ENCODE measurements around the gene ADCY5. TPM values are rescaled to one million over a fixed set of nuclear protein-coding genes. Genes with fewer than 3 reads are reported as not detected.

ADCY5 gene
- total RNA-seq, 1 donor from 2014 or later, result 29.8 TPM

DNA sequence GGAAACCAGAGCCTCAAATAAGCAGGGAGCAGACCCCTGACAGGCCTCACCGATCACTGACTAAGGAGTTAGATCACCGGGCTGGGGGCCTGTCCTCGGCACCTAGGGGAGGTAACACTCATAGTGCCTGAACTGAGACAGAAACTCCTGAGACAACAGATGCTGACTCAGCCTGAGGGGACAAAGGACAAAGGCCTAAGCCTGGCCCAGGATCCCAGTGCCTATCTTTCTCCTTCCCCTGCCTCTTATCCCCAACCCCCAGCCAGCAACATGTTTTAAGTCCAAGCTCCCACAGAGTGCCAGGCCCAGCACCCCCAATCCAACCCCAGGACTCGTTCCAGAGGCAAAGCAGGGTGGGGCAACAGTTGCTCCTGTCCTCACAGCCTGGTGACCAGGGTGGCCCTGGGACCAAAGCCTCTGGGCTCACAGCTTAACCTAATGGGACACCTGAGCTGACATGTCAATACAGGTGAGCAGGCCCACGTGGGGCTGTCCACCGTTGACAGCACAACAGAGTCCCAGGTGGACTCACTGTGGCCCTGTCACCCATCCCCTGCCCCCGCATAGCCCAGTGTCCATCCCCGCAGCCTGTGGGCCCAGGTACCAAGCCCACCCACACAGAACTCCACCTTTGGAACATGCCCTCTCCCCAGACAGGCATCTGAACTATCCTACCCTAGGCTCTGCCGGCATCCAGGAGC, 37.4 kb downstream of the ADCY5 start:
- no peak for FAIRE-seq
- no peak for DNase-seq (ENCODE audit: low spot score in 2 of 2)

DNA sequence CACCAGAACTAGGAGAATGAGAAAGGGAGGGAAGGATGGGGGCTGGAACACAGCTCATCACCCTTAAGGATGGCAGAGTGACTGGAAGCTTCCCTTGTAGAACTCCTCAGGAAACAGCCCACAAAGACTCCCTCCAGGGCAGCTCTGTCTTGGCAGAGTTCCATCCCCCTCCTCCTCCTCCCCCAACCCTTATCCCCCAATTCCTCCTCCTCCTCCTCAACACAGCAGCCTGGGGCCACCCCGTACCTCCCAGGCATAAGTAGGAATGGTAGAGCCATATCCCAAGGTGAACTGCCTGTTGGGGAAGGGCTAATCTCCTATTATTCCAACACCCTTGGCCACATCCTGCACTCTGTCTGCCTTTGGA, 38.8 kb downstream of the ADCY5 start:
- FAIRE-seq (no peak), DNase-seq (ENCODE audit: low spot score in 2 of 2) (no peak)

DNA sequence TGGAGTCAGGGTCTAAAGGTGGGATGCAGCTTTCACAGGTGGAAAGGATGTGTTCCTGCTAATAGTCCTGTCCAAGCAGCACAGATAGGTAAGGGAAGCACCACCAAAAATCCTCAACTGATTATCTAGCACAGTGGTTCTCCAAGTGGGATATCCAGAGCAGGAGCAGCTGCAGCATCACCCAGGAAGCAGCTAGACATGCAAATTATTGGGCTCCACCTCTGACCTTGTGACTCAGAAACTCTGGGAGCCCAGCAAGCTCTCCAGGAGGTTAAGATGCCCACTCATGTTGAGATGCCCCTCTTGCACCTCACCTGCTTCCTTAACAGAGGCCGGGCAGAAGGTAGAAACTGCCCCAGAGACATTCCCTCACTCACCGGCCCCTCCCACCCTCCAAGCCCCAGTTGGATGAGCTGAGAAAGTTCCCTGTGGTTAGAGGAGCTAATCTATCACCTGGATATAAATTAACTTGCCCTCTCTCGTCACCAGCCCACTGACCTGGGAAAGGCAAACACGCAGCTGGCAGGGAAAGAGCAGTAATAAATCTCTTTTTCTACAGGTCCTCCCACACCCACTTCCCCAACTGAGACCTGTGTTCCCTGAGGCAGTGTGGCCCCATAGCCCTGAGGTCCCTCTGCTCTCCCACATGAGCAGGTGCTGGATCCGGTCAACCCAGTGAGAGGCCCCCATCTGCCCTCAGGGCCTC, 39.3 kb downstream of the ADCY5 start:
- no peak for FAIRE-seq
- DNase-seq (ENCODE audit: low spot score in 2 of 2), result no peak

DNA sequence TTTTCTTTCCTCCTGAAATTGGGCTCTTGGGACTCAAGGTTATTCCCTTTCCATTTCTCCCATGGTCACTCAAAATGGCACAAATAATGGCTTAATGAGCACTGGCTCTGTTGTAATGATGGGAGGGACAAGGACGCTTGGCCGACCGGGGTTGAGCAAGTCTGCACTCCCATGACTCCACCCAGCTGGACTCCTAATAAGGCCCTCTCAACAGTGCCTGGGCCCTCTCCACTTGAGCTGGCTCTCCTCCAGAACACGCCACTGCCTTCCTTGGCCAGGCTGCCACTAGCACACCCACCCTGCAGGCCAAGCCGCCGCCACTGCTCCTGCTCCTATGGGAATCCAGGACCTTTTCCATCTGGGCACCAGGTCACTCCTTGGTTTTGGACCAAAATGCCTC, 42.3 kb downstream of the ADCY5 start:
- no peak for FAIRE-seq

DNA sequence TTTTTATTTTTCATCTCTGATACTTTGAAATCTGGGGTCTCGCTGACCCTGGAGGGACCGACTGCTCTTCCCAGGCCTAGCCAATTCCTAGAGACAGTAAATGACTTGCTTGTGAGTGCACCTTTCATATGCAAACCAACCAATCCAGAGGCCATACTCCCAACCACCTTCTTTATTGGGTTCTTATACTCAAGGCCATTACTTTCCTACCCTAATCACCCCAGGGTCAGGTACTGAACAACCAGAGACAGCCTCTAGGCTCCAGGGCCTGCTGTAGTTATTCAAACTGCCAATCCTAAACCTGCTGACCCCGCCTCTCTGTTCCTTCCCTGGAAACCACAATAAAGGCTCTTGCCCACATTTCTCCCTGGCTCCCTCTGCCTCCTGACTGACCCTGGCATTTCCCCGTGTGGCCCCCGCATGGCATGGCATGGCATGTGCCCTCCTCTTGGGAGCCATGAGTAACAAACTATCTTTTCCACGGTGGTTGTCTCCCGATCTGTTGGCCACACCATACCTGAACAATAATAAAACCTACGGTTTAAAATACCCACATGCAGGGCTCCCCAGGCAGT, 42.9 kb downstream of the ADCY5 start:
- no peak for FAIRE-seq

More for the DNA sequence above, 42.3 kb downstream of the ADCY5 start:
- no peak for DNase-seq (ENCODE audit: low spot score in 2 of 2)

GRCh38 chr3:123405021-123405420, 43.9 kb downstream of the ADCY5 start:
- no peak for DNase-seq (ENCODE audit: low spot score in 2 of 2)
- FAIRE-seq, result no peak

More for the DNA sequence above, 42.9 kb downstream of the ADCY5 start:
- DNase-seq (ENCODE audit: low spot score in 2 of 2), result no peak

GRCh38 chr3:123404391-123404790, 44.5 kb downstream of the ADCY5 start:
- FAIRE-seq, result no peak
- DNase-seq (ENCODE audit: low spot score in 2 of 2), result no peak

DNA sequence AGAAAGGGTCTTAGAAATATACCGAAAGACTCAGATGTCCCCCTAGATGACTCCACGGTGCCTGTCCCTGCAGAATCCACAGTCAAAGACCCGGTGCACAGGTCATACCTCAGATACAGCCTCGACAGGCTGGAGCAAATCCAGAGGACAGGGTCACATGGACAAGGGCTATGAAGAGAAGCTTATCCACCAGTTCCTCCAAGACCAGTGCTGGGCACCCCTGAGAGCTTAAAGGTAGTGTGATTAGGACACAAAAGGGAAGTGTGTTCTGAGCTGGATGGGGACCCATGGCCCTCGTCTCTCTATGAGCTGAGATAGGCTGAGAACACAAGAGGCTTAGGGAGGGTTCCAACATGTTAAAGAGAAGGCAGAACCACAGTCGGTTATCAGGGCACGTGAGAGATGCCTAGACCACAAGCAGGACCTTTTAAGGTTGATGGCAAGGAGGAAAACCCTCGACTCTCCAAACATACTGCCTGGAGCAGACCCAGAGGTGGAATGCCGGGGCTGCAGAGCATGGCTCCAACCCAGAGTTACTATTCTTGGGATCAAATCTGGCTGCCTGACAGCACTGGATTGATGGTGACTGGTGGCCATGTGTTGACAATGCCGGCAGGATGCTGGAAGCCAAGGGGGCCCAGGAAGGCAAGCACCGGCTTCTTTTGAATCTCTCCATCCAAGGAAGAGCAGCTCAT, 46.9 kb downstream of the ADCY5 start:
- DNase-seq (ENCODE audit: low spot score in 2 of 2), result no peak
- FAIRE-seq, result no peak

- FAIRE-seq, result no peak
- DNase-seq (ENCODE audit: low spot score in 2 of 2), result no peak
These were observed 48.7 kb downstream of the ADCY5 start for GRCh38 chr3:123400169-123400568.

DNA sequence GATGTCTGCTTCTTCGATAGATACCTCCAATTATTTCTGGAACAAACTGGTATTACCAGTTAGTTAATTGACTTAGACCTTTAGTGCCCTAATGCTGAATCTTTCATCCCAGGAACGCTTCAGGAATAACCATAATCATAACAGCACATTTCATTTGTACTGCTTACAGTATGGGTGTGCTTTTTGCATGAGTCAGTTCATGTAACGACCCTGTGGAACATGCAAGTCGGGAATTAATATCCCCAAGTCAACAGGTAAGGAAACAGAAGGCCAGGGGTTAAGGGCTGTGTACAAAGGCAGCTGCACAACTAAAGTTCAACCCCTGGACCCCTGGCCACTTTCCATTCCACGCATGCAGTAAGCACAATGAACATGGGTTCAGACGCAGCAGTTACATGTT, 49.2 kb downstream of the ADCY5 start:
- FAIRE-seq (no peak), DNase-seq (ENCODE audit: low spot score in 2 of 2) (no peak)

DNA sequence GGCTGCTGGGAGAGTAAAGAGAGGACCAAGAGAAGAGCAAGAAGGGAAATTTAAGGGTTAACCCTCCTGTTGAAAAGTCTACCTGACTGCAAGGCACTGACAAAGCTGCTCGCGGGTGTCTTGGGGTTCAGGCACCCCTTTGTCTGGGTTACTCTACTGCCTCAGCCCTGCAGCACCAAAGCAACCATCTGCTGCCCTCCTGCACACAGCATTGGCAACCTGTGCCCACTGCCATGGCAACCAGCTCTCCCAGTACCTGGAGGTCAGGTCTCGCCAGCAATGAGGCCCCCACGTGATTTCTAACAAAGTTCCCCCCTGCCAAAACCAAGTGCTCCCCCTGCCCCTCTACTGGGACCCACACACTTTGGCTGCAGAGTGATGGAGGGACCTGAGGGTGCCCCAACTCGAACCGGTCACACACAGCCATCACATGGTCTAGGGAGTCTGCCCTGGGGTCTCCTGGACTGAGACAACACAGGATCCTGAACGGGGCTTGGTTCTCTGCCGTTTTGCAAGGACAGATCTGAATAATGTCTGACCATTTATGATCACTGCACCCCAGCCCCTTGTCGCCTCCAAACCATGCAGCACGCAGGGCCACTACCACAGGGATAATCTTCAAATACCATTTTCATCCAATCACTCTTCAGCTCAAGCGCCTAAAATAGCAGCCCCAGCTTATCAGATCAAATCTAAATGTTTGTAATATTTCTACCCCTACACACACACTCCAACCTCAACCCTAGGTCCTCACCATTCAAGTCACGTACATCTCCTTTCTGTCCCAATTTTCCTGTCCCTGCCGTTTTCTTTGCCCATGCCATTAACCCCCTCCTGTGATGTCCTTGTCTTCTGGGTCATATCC, 50.7 kb downstream of the ADCY5 start:
- no peak for FAIRE-seq
- DNase-seq (ENCODE audit: low spot score in 2 of 2), result no peak

DNA sequence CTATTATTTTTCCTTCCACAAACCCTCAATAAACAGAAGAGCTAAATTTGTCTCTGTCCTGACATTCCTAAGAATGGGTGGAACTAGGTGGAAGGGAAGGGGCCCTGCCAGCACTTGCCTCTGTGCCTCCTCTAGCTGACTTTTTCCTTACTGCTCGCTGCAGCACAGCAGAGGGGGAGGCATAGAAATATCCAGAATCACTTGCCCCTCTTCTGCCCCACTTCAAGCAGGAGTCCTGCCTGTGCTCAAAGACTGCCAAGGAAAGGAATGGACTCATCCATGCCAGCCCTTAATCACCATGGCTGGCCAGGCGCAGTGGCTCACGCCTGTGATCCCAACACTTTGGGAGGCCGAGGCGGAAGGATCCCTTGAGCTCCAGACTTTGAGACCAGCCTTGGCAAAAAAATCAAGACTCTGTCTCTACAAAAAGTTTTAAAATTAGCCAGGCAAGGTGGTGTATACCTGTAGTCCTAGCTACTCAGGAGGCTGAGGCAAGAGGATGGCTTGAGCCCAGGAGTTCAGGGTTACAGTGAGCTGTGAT, 51.8 kb downstream of the ADCY5 start:
- FAIRE-seq, result no peak

DNA sequence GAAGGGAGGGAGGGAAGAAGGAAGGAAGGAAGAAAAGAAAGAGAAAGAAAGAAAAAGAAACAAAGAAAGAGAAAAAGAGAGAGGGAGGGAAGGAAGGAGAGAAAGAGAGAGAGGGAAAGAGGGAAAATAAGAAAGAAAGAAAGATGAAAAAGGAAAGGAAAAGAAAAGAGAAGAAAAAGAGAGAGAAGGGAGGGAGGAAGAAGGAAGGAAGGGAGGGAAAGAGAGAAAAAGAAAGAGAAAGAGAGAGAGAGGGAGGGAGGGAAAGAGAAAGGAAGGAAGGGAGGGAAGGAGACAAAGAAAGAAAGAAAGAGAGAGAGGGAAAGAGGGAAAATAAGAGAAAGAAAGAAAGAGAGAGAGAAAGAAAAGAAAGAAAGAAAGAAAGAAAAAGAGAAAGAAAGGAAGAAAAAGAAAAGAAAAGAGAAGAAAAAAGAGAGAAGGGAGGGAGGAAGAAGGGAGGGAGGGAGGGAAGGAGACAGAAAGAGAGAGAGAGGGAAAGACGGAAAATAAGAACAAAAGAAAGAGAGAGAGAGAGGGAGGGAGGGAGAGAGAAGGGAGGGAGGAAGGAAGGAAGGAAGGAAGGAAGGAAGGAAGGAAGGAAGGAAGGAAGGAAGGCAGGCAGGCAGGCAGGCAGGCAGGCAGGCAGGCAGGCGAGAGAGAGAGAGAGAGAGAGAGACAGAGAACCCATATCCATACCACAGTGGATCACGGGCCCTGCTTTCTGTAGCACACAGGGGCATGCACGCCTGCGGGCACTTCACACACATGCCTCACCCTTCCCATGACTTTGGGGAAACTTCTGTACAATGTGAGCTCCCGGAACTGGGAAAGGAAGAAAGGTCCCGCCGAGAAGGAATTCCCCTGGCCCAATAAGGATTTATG, 52.5 kb downstream of the ADCY5 start:
- FAIRE-seq, result no peak

More for the DNA sequence above, 51.8 kb downstream of the ADCY5 start:
- DNase-seq (ENCODE audit: low spot score in 2 of 2), result no peak

DNA sequence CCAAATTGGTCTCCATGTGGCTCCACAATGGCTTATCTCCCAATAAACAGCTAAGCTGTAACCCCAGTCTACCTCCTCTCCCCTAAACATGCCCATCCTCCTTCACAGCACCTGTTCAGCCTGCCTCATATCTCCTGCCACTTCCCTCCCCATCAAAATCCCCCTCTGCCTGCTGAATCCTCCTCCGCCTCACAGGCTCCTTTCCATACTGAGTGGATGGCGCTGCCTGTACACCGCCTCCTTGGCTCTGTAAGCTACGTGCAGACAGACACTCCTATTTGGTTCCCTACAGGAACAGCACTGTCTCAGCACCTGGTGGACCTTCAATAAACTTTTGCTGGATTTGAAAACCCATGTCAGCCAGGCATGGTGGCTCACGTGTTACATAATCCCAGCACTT, 53.7 kb downstream of the ADCY5 start:
- FAIRE-seq, result no peak

More for the DNA sequence above, 52.5 kb downstream of the ADCY5 start:
- no peak for DNase-seq (ENCODE audit: low spot score in 2 of 2)

DNA sequence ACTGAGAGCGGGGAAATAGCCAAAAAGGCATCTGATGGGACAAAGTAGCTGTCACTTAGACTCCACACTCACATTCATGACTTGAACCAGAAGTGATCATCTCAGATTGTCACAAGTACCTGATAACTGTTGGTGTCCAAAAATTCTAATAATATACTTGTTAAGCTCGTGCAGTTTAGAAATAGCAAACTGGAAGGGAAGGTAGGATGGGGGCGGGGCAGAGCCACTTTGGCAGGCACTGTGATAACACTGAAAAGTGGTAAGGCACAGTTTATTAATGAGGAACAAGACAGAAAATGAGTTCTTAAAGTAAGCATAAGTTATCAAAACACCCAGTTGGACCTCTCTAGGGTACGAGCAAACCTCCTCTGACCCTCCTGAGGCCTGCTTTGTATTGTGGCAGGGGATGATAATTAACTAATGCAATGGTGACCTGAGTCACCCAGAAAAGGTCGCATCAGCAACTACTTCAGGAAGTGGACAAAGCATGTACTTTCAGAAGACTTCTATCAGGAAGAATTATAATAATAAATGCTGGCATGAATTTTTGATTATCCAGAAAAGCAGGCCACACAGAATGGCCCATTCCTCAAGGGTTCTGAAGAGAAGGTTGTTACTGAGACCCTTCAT, 54.4 kb downstream of the ADCY5 start:
- FAIRE-seq (no peak), DNase-seq (ENCODE audit: low spot score in 2 of 2) (no peak)

More for the DNA sequence above, 53.7 kb downstream of the ADCY5 start:
- DNase-seq (ENCODE audit: low spot score in 2 of 2), result no peak

- DNase-seq (ENCODE audit: low spot score in 2 of 2) (no peak), FAIRE-seq (no peak)
These were observed 55.8 kb downstream of the ADCY5 start for GRCh38 chr3:123392871-123393620.

- FAIRE-seq (no peak), DNase-seq (ENCODE audit: low spot score in 2 of 2) (no peak)
These were observed 56.5 kb downstream of the ADCY5 start for GRCh38 chr3:123392368-123392767.

All from frontal cortex (tissue), 4 donors.